HG02870 (cell line): ENCODE data around the gene LOXHD1.

Experiments used
- ATAC-seq: cut with Tn5 transposase; IDR thresholded peaks from one replicate; pipeline ENCODE4 v1.9.1; 2021; ENCODE audit warnings: mild to moderate bottlenecking, moderate library complexity; ENCODE audit not compliant: unreplicated experiment

LOXHD1 gene

DNA sequence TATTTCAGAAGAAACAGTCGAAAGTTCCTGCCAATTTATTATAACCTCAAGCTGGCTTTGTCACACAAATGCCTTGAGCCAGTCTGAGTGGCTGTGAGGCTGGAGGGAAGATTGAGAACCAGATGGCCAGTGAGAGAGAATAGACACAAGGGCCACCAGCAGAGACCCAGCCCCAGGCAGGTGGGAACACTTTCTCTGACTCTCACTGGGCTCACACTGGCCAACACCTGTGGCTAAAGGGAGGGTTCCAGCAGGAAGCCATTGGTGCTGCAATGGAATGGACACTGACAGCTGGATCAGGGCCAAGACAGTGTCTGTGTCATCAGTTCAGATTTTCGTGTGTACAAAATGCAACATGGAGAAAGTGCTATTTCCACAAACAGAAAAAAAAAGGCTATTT, 29.9 kb downstream of the LOXHD1 start:
- no peak for ATAC-seq

DNA sequence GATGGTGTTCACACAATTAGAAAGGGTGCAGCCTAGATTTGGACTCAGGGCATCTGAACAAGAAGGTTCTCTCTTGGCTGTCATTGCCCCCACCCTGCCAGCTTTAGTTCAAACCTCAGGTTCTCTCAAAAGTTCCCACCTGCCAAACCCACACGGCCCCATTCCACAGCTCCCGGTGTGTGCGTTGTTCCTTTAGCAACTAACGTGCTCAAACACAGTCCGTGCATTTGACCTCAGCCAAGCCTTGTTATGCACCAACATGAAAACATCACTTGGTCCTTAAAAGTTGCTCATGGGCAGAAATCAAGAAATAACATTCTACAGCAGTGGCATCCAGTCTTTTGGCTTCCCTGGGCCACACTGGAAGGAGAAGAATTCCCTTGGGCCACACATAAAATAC, 32.0 kb downstream of the LOXHD1 start:
- ATAC-seq = no peak

GRCh38 chr18:46624127-46624526, 32.9 kb downstream of the LOXHD1 start:
- no peak for ATAC-seq

DNA sequence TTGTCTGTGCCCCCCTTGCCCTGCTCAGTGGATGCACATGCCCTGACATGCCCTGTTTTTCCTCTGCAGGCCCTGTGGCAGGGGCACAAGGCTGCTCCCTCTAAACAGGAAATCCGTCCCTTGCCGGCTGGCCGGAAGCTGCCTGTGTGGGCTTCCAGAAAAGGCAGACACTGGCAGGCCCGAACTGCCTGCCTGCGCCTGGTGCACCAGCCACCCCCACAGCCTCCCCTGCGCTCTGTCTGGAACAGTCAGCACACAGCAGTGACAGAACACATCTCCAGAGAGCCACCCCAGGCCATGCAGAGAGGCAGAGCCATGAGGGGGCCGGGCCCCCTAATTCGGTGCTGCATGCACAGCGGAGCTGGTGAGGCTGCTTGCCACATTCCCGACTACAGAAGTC, 33.5 kb downstream of the LOXHD1 start:
- ATAC-seq = no peak

DNA sequence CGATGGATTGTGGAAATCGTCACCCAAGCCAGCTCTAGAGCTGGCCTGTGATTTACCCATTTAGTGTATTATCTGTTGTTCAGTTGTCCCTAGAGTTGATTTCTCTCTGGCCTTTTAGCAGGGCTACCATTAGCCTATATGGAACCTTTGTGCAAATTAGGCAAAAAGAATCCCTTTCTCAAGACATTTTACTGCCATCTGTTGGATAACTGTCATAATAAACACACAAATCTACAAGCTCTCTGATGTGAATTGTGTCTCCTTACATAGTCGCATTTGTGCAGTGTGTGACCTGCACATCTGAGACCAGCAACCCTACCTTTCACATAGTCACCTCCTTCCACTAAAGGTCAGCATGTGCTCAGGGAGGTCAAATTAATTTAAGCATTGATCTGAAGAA, 34.0 kb downstream of the LOXHD1 start:
- no peak for ATAC-seq

- no peak for ATAC-seq
Observed at GRCh38 chr18:46622451-46622850, 34.6 kb downstream of the LOXHD1 start.

GRCh38 chr18:46621871-46622270, 35.1 kb downstream of the LOXHD1 start:
- ATAC-seq = no peak

- ATAC-seq = no peak
Observed at GRCh38 chr18:46621111-46621766, 35.8 kb downstream of the LOXHD1 start.

- no peak for ATAC-seq
Observed at GRCh38 chr18:46619559-46619958, 37.5 kb downstream of the LOXHD1 start.

- ATAC-seq = no peak
Observed at GRCh38 chr18:46615720-46616119, 41.3 kb downstream of the LOXHD1 start.

DNA sequence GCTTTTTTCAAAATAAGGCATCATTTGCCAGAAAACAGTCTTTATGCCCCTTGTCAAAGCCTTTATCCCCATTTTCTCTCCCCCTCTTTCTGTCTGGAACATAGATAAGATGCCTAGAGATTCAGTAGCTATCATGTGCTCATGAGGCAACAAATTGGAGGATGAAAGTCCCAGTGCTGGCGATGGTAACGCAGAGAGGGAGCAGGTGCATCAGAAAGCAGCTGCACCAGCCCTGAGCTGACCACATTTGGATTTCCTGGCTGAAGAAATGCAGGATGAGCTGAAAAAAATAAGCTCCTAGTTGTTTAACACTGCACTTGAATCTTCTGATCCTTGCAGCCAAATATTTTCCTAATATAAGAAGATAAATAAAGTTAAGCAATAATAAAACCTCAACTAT, 48.0 kb downstream of the LOXHD1 start:
- ATAC-seq = no peak

DNA sequence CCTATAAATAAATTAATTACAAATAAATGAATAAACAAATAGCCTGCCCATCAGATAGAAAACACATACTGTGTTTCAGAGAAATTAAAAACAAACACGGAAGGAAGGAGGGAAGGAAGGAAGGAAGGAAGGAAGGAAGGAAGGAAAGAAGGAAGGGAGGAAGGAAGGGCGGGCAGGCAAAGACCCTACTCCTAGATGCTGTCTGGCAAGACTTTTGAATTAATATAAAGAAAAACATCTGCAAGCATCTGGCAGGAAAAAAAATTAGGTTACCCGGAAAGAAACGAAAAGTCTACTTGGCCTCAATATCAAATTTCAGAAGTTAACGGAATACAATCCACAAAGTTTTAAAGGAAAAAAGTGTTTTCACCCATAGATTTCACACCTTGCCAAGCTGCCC, 49.1 kb downstream of the LOXHD1 start:
- ATAC-seq = no peak

DNA sequence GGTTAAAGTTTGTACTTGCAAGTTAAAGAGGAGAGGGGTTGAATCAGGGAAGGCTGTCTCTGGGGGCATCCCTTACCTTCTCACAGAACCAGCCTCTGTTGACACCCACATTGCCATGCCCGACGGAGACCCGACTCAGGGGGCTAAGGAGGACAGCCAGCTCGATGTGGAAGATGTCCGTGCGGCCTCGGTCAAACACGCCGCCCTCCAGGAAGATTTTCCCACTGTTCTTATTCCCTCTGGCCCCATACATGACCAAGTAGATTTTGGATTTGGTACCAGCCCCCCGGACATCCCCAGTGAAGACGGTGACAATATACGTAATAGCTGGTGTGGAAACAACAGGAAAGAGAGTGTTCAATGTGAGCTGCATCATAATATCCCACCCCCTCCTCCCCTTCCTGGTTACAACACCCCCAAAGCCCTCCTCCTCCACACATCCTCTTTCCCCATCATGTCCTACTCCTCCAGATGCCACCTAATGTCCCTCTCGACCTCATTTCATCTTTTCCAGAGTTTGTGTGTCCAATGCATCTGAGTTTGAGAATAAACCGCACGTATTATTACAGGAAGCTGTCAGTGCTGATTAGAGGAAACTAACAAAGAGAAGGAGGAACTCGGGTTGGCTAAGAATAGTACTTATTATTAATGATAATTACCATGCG, 55.7 kb downstream of the LOXHD1 start:
- no peak for ATAC-seq

GRCh38 chr18:46596119-46596518, 60.9 kb downstream of the LOXHD1 start:
- no peak for ATAC-seq

GRCh38 chr18:46591783-46592391, 65.1 kb downstream of the LOXHD1 start:
- ATAC-seq = no peak

DNA sequence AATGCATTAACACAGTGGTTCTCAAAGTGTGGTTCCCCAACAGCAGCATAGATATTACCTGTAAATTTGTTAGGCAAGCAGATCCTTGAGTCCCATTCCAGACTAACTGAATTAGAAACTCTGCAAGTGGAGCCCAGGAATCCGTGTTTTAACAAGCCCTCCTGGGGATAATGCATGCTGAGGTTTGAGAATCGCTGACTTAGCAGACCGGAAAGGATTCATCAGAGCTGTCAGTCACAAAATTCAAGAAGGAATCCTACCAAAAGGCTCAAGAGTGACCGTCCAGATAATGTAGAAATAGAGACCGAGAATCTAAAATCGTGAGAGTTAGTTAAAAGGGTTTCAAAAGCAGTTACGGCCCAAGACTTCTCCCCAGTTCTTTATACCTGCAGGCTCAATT, 66.9 kb downstream of the LOXHD1 start:
- no peak for ATAC-seq

DNA sequence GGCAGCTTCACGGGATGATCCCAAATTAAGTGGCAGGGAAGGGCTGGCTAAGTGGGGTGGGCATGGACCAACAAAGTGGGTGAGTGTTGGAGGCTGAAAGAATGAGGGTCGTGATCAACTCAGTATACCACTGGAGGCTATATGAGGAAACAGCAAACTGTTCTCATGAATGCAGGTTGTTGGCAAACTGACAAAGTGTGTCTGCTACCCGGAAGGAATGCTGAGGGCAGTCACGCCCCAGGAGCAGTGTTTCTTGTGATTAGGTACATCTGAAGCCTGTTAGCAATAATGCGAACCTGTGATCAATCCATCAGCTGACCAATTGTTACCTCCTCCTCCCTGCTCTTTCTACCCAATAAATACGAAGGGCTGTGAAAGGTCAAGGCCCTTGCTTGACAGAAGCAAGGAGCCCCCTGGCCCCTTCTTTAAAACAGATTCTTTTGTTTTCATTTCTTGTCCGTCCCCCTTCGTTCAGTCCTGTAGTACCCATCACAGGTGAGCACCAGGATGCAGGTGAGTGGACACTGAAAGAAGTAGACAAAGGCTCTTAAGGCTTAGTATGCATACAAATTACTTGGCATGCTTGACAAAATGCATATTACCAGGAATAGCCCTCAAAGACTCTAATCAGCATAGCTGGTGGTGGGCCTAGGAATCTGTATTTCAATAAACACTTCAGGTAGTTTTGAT, 67.9 kb downstream of the LOXHD1 start:
- ATAC-seq = no peak

- ATAC-seq = no peak
Observed at GRCh38 chr18:46587600-46587999, 69.4 kb downstream of the LOXHD1 start.

GRCh38 chr18:46583711-46584110, 73.3 kb downstream of the LOXHD1 start:
- ATAC-seq = no peak

- no peak for ATAC-seq
Observed at GRCh38 chr18:46581648-46582047, 75.4 kb downstream of the LOXHD1 start.

DNA sequence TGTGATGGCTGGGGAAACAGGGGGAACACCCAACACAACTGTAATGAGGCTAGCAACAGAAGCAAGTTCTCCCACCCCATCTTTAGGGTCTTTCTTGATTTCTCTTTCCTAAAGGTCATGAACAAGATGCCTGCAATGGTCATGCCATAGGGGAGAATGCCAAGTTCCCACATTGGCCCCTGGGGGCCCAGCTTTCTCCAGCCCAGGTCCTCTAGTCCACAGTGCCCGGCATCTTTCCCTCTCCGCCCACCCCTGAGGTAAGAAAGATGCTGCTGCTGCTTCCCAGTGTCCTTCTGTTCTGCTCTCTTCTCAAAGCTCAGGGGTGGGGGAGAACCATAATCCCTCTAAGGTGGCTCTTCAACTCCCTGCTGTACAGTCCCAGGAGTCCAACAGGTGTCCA, 78.0 kb downstream of the LOXHD1 start:
- ATAC-seq = no peak

DNA sequence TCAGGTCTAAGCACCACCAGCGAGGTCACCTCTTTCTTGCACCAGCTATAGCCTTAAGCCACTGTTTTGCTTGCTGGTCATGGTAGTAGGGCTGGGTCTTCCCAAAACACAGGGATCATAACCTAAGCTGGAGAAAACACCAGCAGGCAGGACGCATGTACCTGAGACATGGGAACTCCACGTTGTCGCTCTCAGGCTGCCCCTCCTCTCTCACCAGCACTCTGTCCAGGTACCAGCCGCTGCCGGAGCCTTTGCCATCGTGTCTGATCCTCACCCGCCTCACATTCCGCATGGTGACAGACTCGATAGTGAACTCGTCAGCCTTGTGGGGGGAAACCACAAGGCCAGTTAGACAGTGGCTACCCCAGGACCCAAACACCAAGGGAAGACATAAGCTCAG, 79.5 kb downstream of the LOXHD1 start:
- ATAC-seq = no peak
